ENCODE measurements around the gene CLTB.

- TF ChIP-seq ZNF274 (IDR thresholded peaks at IDR 0.05; ENCODE audit: low read depth, low read length) (no peak), YY1 (IDR thresholded peaks at IDR 0.05; ENCODE audit: insufficient read depth, insufficient read length) (no peak), SUZ12 (IDR thresholded peaks at IDR 0.05; ENCODE audit: extremely low read depth, insufficient read depth, insufficient read length) (no peak)
Measured at GRCh38 chr5:176401281-176402205, 14.8 kb downstream of the CLTB start.

All from NT2/D1 (cell line).